DOHH2 (cell line): ENCODE data around the gene VAPB.

ENCODE experiments used
- EZH2phosphoT487 ChIP-seq: fragments of 200-600 bp; sonication (generic); IDR thresholded peaks from 2 replicates; pipeline ENCODE4 v1.6.1; 2017; ENCODE audit warnings: borderline replicate concordance, mild to moderate bottlenecking, antibody characterized with exemption, low read length, moderate library complexity, mixed read lengths
- TF ChIP-seq, protein P1 (sequence below): fragments of 200-600 bp; sonication (generic); IDR thresholded peaks from one replicate; pipeline ENCODE4 v1.5.1; 2014; ENCODE audit warnings: antibody characterized with exemption, mild to moderate bottlenecking, low read depth, low read length; ENCODE audit not compliant: poor library complexity, severe bottlenecking

DNA sequence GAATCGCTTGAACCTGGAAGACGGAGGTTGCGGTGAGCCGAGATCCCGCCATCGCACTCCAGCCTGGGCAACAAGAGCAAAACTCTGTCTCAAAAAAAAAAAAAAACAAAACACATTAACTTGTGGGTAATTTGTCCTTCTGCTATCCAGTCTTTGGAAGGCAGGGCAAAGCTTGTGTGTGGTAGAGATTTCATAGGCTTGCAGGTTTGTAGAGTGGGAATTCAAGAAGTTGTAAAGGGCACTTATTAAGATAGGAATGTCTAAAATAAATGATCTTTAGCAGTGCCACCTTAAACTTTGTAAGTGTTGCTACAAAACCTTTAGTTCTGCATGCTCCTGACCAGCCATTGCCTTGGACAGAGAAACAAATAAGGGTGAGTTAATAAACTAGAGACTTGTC, 8.4 kb downstream of the VAPB start:
- no peak for TF ChIP-seq EZH2phosphoT487
- TF ChIP-seq, protein P1, sequence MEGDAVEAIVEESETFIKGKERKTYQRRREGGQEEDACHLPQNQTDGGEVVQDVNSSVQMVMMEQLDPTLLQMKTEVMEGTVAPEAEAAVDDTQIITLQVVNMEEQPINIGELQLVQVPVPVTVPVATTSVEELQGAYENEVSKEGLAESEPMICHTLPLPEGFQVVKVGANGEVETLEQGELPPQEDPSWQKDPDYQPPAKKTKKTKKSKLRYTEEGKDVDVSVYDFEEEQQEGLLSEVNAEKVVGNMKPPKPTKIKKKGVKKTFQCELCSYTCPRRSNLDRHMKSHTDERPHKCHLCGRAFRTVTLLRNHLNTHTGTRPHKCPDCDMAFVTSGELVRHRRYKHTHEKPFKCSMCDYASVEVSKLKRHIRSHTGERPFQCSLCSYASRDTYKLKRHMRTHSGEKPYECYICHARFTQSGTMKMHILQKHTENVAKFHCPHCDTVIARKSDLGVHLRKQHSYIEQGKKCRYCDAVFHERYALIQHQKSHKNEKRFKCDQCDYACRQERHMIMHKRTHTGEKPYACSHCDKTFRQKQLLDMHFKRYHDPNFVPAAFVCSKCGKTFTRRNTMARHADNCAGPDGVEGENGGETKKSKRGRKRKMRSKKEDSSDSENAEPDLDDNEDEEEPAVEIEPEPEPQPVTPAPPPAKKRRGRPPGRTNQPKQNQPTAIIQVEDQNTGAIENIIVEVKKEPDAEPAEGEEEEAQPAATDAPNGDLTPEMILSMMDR = no peak
